ENCODE data around the gene TBCC.
A peak's percentile ranks its signal among the peaks of the same experiment; 100 is the strongest.

The TBCC gene

GRCh38 chr6:42727627-42728026, 18.3 kb downstream of the TBCC start:
- TF ChIP-seq CTCF (IDR thresholded peaks at IDR 0.05; ENCODE audit: low read depth, low read length) = no peak
- H3K4me3 ChIP-seq (ENCODE audit: low read depth, low read length) = no peak overlapping the region

DNA sequence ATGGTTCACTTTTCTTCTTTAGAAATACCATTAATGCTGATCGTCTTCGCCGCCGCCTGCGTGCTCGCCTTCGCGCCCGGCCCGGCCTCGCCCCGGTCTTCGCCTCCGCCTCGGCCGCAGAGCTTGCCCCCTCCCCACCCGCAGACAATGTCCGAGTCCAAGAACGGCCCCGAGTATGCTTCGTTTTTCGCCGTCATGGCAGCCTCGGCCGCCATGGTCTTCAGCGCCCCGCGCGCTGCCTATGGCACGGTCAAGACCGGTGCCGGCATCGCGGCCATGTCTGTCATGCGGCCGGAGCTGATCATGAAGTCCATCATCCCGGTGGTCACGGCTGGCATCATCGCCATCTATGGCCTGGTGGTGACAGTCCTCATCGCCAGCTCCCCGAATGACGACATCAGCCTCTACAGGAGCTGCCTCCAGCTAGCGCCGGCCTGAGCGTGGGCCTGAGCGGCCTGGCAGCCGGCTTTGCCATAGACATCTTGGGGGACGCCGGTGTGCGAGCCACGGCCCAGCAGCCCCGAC, 18.8 kb downstream of the TBCC start:
- peak overlapping the region; percentile 46 for H3K4me3 ChIP-seq (ENCODE audit: low read depth, low read length)
- TF ChIP-seq CTCF (IDR thresholded peaks at IDR 0.05; ENCODE audit: low read depth, low read length) = no peak

- peak; percentile 70 for TF ChIP-seq CTCF (IDR thresholded peaks at IDR 0.05; ENCODE audit: low read depth, low read length)
- peak overlapping the region; percentile 46 for H3K4me3 ChIP-seq (ENCODE audit: low read depth, low read length)
These were observed 19.3 kb downstream of the TBCC start for GRCh38 chr6:42726485-42727086.

- peak overlapping the region; percentile 46 for H3K4me3 ChIP-seq (ENCODE audit: low read depth, low read length)
These were observed 19.9 kb downstream of the TBCC start for GRCh38 chr6:42726026-42726425.

DNA sequence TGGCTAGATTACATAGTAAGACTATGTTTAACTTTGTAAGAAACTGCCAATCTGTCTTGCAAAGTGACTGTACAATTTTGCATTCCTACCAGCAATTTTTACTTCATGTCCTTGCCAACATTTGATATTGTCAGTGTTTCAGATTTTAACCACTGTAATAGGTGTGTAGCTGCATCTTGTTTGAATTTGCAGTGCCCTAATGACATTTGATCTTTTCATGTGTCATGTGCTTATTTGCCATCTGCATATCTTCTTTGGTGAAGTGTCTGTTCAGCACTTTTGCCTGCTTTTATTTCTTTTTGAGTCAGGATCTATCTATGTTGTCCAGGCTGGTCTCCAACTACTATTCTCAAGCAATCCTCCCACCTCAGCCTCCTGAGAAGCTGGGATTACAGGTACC, 21.1 kb downstream of the TBCC start:
- TF ChIP-seq CTCF (IDR thresholded peaks at IDR 0.05; ENCODE audit: low read depth, low read length) = no peak

More at GRCh38 chr6:42726026-42726425, 19.9 kb downstream of the TBCC start:
- no peak for TF ChIP-seq CTCF (IDR thresholded peaks at IDR 0.05; ENCODE audit: low read depth, low read length)

GRCh38 chr6:42722497-42722896, 23.4 kb downstream of the TBCC start, which contains the start of gene PRPH2:
TSS of gene PRPH2 (minus strand) at chr6:42722597. CDS start at chr6:42722334, 263 bp downstream.
- TF ChIP-seq CTCF (IDR thresholded peaks at IDR 0.05; ENCODE audit: low read depth, low read length) = no peak

More for the DNA sequence above, 21.1 kb downstream of the TBCC start:
- no peak overlapping the region for H3K4me3 ChIP-seq (ENCODE audit: low read depth, low read length)

DNA sequence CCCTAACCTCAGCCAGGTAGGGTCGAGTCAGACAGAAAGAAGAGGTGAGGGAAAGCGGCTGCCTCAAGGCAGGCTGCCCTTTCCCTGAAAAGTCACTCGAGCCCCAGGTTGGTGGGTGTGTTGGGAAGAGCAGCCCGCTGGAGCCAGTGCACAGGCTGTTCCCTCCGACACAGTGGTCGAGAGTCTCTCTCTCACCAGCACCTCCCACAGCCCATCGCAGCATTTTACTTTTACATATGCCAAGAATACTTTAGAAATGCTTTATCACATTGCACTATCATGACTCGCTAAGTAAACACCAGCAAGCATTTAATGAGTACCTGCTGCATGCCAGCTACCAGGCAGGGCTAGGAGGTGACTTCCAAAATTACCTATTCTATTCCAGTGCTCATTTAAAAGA, 25.2 kb downstream of the TBCC start:
- TF ChIP-seq CTCF (IDR thresholded peaks at IDR 0.05; ENCODE audit: low read depth, low read length) = no peak
- H3K4me3 ChIP-seq (ENCODE audit: low read depth, low read length) = no peak overlapping the region

More at GRCh38 chr6:42722497-42722896, 23.4 kb downstream of the TBCC start, which contains the start of gene PRPH2:
- no peak within 1 kb of the TSS for H3K4me3 ChIP-seq (ENCODE audit: low read depth, low read length)
